Testis (tissue), 3 donors: ENCODE results near the gene E2F7. TPM values are rescaled to one million over a fixed set of nuclear protein-coding genes. Genes with fewer than 3 reads are reported as not detected.

ENCODE experiments used
- DNase-seq: peaks from one replicate; pipeline ENCODE4 v3.0.0-alpha.2; 2019
- H3K27ac ChIP-seq, 2 donors: fragments of 200-600 bp; sonication (generic); one replicate each; pipeline ENCODE4 v1.5.1; 2019
- H3K27me3 ChIP-seq: fragments of 200-600 bp; sonication (generic); one replicate; pipeline ENCODE4 v1.5.1; 2019
- H3K36me3 ChIP-seq: fragments of 200-600 bp; sonication (generic); one replicate; pipeline ENCODE4 v1.5.1; 2017; ENCODE audit warnings: low read depth; ENCODE audit errors: missing control alignments
- H3K4me1 ChIP-seq: fragments of 200-600 bp; sonication (generic); one replicate; pipeline ENCODE4 v1.5.1; 2019
- H3K4me3 ChIP-seq, 2 donors: fragments of 200-600 bp; sonication (generic); one replicate each; pipeline ENCODE4 v1.5.1; 2017 to 2019
- H3K9me3 ChIP-seq: fragments of 200-600 bp; sonication (generic); one replicate; pipeline ENCODE4 v1.5.1; 2017
- CTCF ChIP-seq, 3 experiments: fragments of 450-650 bp in 2 of 3; fragments of 200-600 bp in 1 of 3; sonication (generic) in 1 of 3; IDR thresholded peaks; one replicate each; pipeline ENCODE4 v1.5.1; 2016 to 2019; ENCODE audit warnings: antibody characterized with exemption in 3 of 3, mild to moderate bottlenecking in 2 of 3, moderate library complexity in 1 of 3
- POLR2A ChIP-seq: fragments of 450-650 bp; IDR thresholded peaks from one replicate; pipeline ENCODE4 v1.6.1; 2017; ENCODE audit warnings: antibody characterized with exemption, mild to moderate bottlenecking, moderate library complexity
- WGBS, 2 donors: methylation state at CpG; one replicate each; pipeline ENCODE4 v1.1.5; 2018; 5-methylcytosine and 5-hydroxymethylcytosine counted together
- intact Hi-C: fragments of 100-400 bp; cut with DNase I; formaldehyde crosslinking; loops from one replicate; pipeline ENCODE4 v1.15.1; 2023; ENCODE audit warnings: low total_unique reads
- polyA plus RNA-seq: library from polyadenylated mRNA; stranded (reverse); fragments of 350-450 nt; fragmentation: Illumina TruSeq; extraction: RNeasy Lipid Tissue Mini Kit (QIAGEN cat#74804); gene quantifications from one replicate; pipeline ENCODE4 v1.2.3, GENCODE V29; 2014; ENCODE audit warnings: low read depth, low replicate concordance; ENCODE audit not compliant: insufficient read depth
- total RNA-seq, 2 donors: library from RNA; depleted of rRNA; stranded (reverse); fragments of >200 nt; gene quantifications; one replicate each; pipeline ENCODE4 v1.2.3, GENCODE V29; 2016

The E2F7 gene
- total and polyA plus RNA-seq, 3 donors from 2014 or later = 1.9 to 4.2 (median 3.5) TPM

- WGBS, 2 donors = 93 to 95% methylated on average over 9 of the region's 9 CpGs
- intact Hi-C loops = no loop called here
Observed at GRCh38 chr12:77033658-77034536, 31.5 kb downstream of the E2F7 start.

GRCh38 chr12:77032406-77032805 lies 33.0 kb downstream of the E2F7 start:
- no peak overlapping the region for H3K4me3 ChIP-seq
- no peak overlapping the region for H3K27ac ChIP-seq
- no peaks in the 10 kb centered on the region for H3K27me3 ChIP-seq
- H3K4me1 ChIP-seq = no peaks in the 10 kb centered on the region
- H3K36me3 ChIP-seq = no peaks in the 10 kb centered on the region
- no peak for DNase-seq
- intact Hi-C loops = no loop called here
- 85 to 94% methylated on average over 2 of the region's 2 CpGs for WGBS, 2 donors
- no peaks in the 10 kb centered on the region for H3K9me3 ChIP-seq
- TF ChIP-seq POLR2A (no peak), CTCF (IDR thresholded peaks at IDR 0.05) (no peak)

More at GRCh38 chr12:77033658-77034536, 31.5 kb downstream of the E2F7 start:
- H3K4me3 ChIP-seq = no peak overlapping the region
- no peaks in the 10 kb centered on the region for H3K4me1 ChIP-seq
- no peak overlapping the region for H3K27ac ChIP-seq
- DNase-seq = no peak
- H3K9me3 ChIP-seq = no peaks in the 10 kb centered on the region
- no peaks in the 10 kb centered on the region for H3K27me3 ChIP-seq
- no peak for TF ChIP-seq CTCF (IDR thresholded peaks at IDR 0.05)
- TF ChIP-seq POLR2A = no peak
- H3K36me3 ChIP-seq = no peaks in the 10 kb centered on the region

- TF ChIP-seq POLR2A (no peak), CTCF (IDR thresholded peaks at IDR 0.05) (no peak)
- WGBS, 2 donors = 89 to 95% methylated on average over 4 of the region's 4 CpGs
Observed at GRCh38 chr12:77031745-77032144, 33.6 kb downstream of the E2F7 start.

GRCh38 chr12:77025782-77026314 lies 39.5 kb downstream of the E2F7 start:
- Histone ChIP-seq H3K36me3 (no peaks in the 10 kb centered on the region), H3K27ac (no peak overlapping the region), H3K27me3 (no peaks in the 10 kb centered on the region), H3K4me3 (no peak overlapping the region), H3K9me3 (no peaks in the 10 kb centered on the region), H3K4me1 (no peaks in the 10 kb centered on the region)
- WGBS, 2 donors = 85 to 88% methylated on average over 6 of the region's 6 CpGs
- no peak for TF ChIP-seq POLR2A
- intact Hi-C loops = no loop called here
- DNase-seq = no peak

More at GRCh38 chr12:77031745-77032144, 33.6 kb downstream of the E2F7 start:
- no peak for DNase-seq
- H3K4me1 ChIP-seq = no peaks in the 10 kb centered on the region
- H3K27ac ChIP-seq = no peak overlapping the region
- no peak overlapping the region for H3K4me3 ChIP-seq
- H3K36me3 ChIP-seq = no peaks in the 10 kb centered on the region
- no peaks in the 10 kb centered on the region for H3K27me3 ChIP-seq
- H3K9me3 ChIP-seq = no peaks in the 10 kb centered on the region
- intact Hi-C loops = no loop called here

GRCh38 chr12:77023501-77023900 lies 41.9 kb downstream of the E2F7 start:
- 65 to 67% methylated on average over 6 of the region's 6 CpGs for WGBS, 2 donors
- intact Hi-C loops = no loop called here
- no peak for TF ChIP-seq POLR2A
- TF ChIP-seq CTCF (IDR thresholded peaks at IDR 0.05) = no peak

More at GRCh38 chr12:77023501-77023900, 41.9 kb downstream of the E2F7 start:
- no peaks in the 10 kb centered on the region for H3K4me1 ChIP-seq
- no peak for DNase-seq
- no peaks in the 10 kb centered on the region for H3K27me3 ChIP-seq
- no peaks in the 10 kb centered on the region for H3K9me3 ChIP-seq
- no peak overlapping the region for H3K27ac ChIP-seq
- H3K4me3 ChIP-seq = peak overlapping the region in 1 of 2 donors; percentile 18
- H3K36me3 ChIP-seq = no peaks in the 10 kb centered on the region
